22Rv1 (cell line): ENCODE results near the gene WNT3A.

Experiments
- H3K27ac ChIP-seq: fragments of 450-650 bp; 2 replicates; pipeline ENCODE4 v1.5.1; 2017
- ZFX ChIP-seq: fragments of 450-650 bp; IDR thresholded peaks from 2 replicates; pipeline ENCODE4 v1.6.1; 2017; ENCODE audit warnings: antibody characterized with exemption, borderline replicate concordance
- TF ChIP-seq, protein P1 (sequence below): fragments of 450-650 bp; IDR thresholded peaks from 2 replicates; pipeline ENCODE4 v1.5.1; 2017; ENCODE audit warnings: mild to moderate bottlenecking

WNT3A gene

DNA sequence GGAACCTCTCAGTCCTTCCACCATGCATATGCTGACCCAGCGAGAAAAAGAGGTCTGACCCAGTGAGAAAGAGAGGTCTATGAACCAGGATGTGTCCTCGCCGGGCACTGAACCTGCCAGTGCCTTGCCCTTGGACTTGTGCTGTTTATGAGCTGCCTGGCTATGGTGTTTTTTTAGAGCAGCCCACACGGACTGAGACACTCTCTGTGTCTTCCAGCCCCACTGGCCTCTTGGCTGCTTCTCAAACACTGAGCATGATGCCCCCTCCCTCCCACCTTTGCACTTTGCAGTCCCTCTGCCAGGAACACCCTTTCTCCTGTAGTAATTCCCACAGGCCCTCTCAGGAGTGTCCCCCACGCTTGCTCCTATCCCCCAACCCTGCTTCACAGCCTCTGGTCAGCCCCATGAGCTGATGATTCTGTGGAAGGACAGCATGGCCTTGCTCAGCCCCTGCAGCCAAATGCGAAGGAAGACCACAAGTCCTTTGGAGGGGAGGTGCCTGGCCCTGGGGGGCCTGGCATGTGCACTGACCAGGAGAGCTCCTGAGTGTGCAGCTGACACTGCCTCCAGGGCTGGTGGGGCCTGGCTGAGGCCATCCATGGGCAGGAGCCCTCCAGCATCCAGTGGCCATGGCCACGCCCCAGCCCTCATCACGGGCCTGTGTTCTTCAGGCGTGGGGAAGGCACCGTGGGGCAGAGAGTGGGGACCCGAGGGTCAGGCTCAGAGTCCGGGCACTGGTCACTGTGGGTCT, 23.8 kb downstream of the WNT3A start:
- TF ChIP-seq, protein P1, sequence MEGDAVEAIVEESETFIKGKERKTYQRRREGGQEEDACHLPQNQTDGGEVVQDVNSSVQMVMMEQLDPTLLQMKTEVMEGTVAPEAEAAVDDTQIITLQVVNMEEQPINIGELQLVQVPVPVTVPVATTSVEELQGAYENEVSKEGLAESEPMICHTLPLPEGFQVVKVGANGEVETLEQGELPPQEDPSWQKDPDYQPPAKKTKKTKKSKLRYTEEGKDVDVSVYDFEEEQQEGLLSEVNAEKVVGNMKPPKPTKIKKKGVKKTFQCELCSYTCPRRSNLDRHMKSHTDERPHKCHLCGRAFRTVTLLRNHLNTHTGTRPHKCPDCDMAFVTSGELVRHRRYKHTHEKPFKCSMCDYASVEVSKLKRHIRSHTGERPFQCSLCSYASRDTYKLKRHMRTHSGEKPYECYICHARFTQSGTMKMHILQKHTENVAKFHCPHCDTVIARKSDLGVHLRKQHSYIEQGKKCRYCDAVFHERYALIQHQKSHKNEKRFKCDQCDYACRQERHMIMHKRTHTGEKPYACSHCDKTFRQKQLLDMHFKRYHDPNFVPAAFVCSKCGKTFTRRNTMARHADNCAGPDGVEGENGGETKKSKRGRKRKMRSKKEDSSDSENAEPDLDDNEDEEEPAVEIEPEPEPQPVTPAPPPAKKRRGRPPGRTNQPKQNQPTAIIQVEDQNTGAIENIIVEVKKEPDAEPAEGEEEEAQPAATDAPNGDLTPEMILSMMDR: no peak
- no peak for TF ChIP-seq ZFX
- H3K27ac ChIP-seq: no peak overlapping the region

DNA sequence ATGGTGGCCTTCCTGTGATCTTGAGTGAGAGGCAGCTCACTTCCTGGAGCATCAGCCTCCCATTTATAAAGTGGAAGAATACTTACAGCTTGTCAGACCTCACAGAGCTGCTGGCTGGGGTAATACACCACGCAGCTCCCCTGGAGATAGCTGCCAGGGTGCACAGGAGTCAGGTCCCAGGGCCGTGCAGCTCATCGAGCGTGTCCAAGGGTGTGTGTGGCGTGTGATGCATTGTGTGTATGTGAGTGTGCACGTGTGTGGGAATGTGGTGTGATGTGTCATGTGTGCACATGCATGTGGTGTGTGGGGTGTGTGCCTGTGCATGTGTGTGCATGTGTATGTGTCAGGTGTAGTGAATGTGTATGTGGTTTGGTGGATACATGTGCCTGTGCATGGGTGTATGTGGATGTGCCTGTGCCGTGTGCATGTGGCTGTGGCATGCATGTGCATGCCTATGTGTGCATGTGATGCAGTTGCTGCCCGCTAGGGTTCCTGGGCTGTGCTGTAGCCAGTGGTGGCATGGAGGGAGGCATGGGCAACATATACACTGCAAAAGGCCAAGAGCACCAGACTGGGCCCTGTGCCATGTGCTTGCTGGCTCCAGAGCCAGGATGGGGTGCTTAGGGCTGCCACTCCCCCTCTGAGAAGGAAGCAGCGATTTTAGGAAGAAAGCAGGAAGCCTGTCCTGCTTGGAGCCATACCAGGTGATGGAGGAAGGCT, 24.6 kb downstream of the WNT3A start:
- no peak overlapping the region for H3K27ac ChIP-seq
- TF ChIP-seq ZFX: no peak
- TF ChIP-seq, protein P1: no peak

DNA sequence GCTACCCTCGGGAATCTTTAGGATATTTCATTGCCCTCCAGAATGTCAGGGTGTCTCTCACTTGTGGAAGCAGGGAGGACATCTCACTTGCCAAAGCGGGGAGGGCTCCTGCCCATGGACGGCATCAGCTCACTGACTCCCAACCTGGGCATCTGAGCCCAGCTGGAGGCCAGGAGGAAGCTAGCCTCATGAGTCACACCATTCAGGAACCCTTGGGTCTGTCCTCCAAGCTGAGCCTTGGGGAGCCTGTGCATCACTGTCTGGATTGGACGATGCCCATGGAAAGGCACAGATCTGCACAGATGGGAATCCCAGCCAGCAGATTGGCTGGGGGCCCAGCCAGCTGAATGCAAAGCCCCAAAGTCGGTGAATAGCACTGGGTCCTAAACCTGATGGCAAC, 25.2 kb downstream of the WNT3A start:
- no peak overlapping the region for H3K27ac ChIP-seq
- TF ChIP-seq, protein P1: no peak
- no peak for TF ChIP-seq ZFX

DNA sequence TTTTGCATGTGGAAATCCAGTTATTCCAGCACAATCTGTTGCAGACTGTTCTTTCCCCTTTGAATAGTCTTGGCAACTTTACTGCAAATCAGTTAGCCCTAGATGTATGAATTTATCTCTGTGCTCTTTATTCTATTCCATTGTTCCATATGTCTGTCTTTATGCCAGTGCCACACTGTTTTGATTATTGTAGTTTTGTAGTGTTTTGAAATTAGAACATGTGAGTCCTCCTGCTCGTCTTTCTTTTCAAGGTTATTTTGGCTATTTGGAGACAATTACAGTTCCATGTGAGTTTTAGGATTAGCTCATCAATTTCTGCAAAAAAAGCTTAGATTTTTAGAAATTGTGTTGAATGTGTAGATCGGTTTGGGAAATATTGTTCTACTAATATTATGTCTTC, 26.6 kb downstream of the WNT3A start:
- TF ChIP-seq, protein P1: no peak
- no peak for TF ChIP-seq ZFX

DNA sequence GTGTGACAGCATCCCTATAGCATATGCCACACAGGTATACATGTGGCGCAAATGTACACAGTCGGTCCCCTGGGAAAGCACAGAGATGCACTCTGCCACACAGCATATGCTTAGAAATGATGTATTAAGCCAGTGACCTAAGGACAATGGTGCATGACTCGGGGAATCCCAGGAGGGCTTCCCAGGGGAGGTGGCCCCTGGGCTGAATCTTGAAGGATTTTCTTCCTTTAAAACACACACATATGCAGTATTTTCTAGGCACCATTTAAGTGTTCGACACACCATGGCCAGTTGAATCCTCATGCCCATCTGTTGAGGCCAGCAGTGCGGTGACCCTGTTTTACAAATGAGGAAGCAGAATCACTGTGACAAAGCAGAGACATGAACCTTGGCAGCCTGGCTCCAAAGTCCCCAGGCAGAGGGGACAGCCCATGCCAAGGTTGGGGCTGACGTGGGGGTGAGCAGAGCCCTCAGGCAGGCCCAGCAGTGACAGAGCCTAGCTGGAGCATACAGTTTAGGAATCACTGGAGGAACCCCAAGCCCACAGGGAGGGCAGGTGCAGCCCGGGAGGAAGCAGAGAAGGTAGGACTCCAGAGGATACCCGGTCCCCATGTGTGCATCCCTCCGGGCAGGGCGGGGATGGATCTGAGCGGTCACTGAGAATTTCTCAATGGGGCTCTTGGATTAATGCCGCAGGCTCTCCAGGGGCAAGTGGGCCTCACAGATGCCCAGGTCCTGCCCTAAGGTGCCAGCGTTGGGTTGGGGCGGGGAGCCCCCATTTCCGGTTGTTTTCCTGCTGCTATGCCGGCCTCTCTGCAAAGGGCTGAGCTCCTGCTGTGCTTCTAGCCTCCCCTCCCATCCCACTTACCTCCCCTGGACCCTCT, 28.4 kb downstream of the WNT3A start:
- H3K27ac ChIP-seq: no peak overlapping the region

More for the DNA sequence above, 26.6 kb downstream of the WNT3A start:
- no peak overlapping the region for H3K27ac ChIP-seq

DNA sequence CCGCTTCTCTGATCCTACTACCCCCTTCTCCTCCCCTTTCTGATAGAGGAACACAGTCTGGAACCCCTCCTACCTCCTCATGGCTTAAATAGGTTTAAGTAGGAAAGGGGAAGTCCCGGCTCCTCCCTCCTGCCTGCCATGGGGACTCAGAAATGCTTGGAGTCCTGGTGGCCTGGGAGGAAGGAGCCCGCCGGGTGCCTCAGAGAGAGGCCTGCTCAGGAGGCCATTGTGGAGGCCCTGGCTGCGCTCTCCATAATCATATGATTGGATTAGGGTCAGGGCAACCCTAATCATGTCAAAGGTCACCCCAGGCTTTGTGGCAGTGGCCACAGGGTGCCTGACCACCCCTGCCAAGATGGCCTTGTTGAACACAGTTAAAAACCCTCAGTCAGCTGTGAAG, 29.0 kb downstream of the WNT3A start:
- no peak for TF ChIP-seq ZFX
- TF ChIP-seq, protein P1: no peak
- H3K27ac ChIP-seq: no peak overlapping the region

More for the DNA sequence above, 28.4 kb downstream of the WNT3A start:
- no peak for TF ChIP-seq ZFX
- TF ChIP-seq, protein P1: no peak
